B cell (primary cell): ENCODE results near the gene CA5A. TPM values are rescaled to one million over a fixed set of nuclear protein-coding genes. Genes with fewer than 3 reads are reported as not detected.

Experiments
- ATAC-seq: fragments of 200-7000 bp; cut with Tn5 transposase; one replicate; pipeline ENCODE4 v1.10.0; 2021; ENCODE audit warnings: low read depth, mild to moderate bottlenecking, moderate number of reproducible peaks, moderate library complexity
- CTCF ChIA-PET: fragments of 350-600 bp; sonication (Branson Sonifier 250); formaldehyde crosslinking; loops from one replicate; lab custom pipeline; 2021; ENCODE audit warnings: antibody characterized with exemption, inconsistent platforms; lab: Charles Lee
- POLR2A ChIA-PET: fragments of 350-600 bp; sonication (Branson Sonifier 250); formaldehyde crosslinking; loops from one replicate; lab custom pipeline; 2021; ENCODE audit warnings: antibody characterized with exemption; lab: Charles Lee
- DNase-seq: peaks from one replicate; pipeline ENCODE4 v3.0.0; 2013
- H2AFZ ChIP-seq: 2 replicates; pipeline ENCODE4 v1.6.1; 2012; ENCODE audit warnings: mild to moderate bottlenecking, low read depth, low read length; ENCODE audit not compliant: insufficient read depth, poor library complexity, severe bottlenecking
- H3K27ac ChIP-seq, 2 donors: 1 replicate in 1 of 2; 2 replicates in 1 of 2; pipeline ENCODE4 v1.5.1; 2012 to 2013; ENCODE audit warnings: low read length in 2 of 2, mild to moderate bottlenecking in 2 of 2, moderate library complexity in 1 of 2
- H3K27me3 ChIP-seq, 4 experiments: fragments of 200-600 bp in 1 of 4; sonication (generic) in 1 of 4; replicated peaks in 1 of 4; 1 replicate in 2 of 4; 2 replicates in 2 of 4; pipeline versions ENCODE4 v1.6.1 to v1.7.0; 2013 to 2016; ENCODE audit warnings: low read length in 3 of 4, mild to moderate bottlenecking in 2 of 4, mixed read lengths in 1 of 4, moderate library complexity in 1 of 4; ENCODE audit not compliant: insufficient read depth in 4 of 4, control insufficient read depth in 3 of 4; ENCODE audit errors: control extremely low read depth in 1 of 4
- H3K36me3 ChIP-seq, 2 experiments: replicated peaks in 1 of 2; 1 replicate in 1 of 2; 2 replicates in 1 of 2; pipeline versions ENCODE4 v1.6.1 to v1.7.1; 2013; ENCODE audit warnings: low read length in 1 of 2; ENCODE audit not compliant: insufficient read depth in 2 of 2, control insufficient read depth in 1 of 2; ENCODE audit errors: control extremely low read depth in 1 of 2, extremely low read depth in 1 of 2
- H3K4me1 ChIP-seq, 2 donors: fragments of 200-600 bp in 1 of 2; sonication (generic) in 1 of 2; 1 replicate in 1 of 2; 2 replicates in 1 of 2; pipeline versions ENCODE4 v1.5.1 to v1.6.1; 2013 to 2017; ENCODE audit warnings: low read length in 2 of 2; ENCODE audit not compliant: control insufficient read depth in 2 of 2, insufficient read depth in 2 of 2
- H3K4me2 ChIP-seq: replicated peaks from 2 replicates; pipeline ENCODE3; 2012; ENCODE audit warnings: mild to moderate bottlenecking, low read depth, low read length; ENCODE audit not compliant: poor library complexity, severe bottlenecking
- H3K4me3 ChIP-seq, 5 experiments: fragments of 200-600 bp in 1 of 5; sonication (generic) in 1 of 5; 1 replicate in 3 of 5; 2 replicates in 2 of 5; pipeline versions ENCODE4 v1.5.1 to v1.7.0; 2011 to 2016; ENCODE audit warnings: low read length in 4 of 5, mild to moderate bottlenecking in 4 of 5, low read depth in 2 of 5, control low read depth in 1 of 5, moderate library complexity in 1 of 5; ENCODE audit not compliant: insufficient read depth in 1 of 5; ENCODE audit errors: control extremely low read depth in 1 of 5, extremely low read depth in 1 of 5
- H3K79me2 ChIP-seq: fragments of 200-600 bp; sonication (generic); one replicate; pipeline ENCODE4 v1.6.0; 2016; ENCODE audit warnings: low read length; ENCODE audit not compliant: control insufficient read depth, insufficient read depth
- H3K9ac ChIP-seq: fragments of 200-600 bp; sonication (generic); 2 replicates; pipeline ENCODE4 v1.6.1; 2017; ENCODE audit warnings: mild to moderate bottlenecking, low read length, moderate library complexity
- H3K9me3 ChIP-seq, 3 donors: one replicate each; pipeline versions ENCODE4 v1.6.1 to v1.7.1; 2013; ENCODE audit warnings: low read length in 2 of 3; ENCODE audit not compliant: control insufficient read depth in 2 of 3, insufficient read depth in 1 of 3; ENCODE audit errors: control extremely low read depth in 1 of 3
- H4K20me1 ChIP-seq: 2 replicates; pipeline ENCODE4 v1.6.0; 2012; ENCODE audit warnings: mild to moderate bottlenecking, low read length; ENCODE audit not compliant: insufficient read depth, control insufficient read depth, poor library complexity, severe bottlenecking
- H3K27ac Mint-ChIP-seq: one replicate; pipeline ENCODE4 v1.8.0; 2021; ENCODE audit warnings: mixed read lengths
- H3K27me3 Mint-ChIP-seq: one replicate; pipeline ENCODE4 v1.8.0; 2021; ENCODE audit warnings: mixed read lengths
- H3K4me1 Mint-ChIP-seq: one replicate; pipeline ENCODE4 v1.8.0; 2021; ENCODE audit warnings: mixed read lengths
- H3K4me3 Mint-ChIP-seq: one replicate; pipeline ENCODE4 v1.8.0; 2021; ENCODE audit warnings: mixed read lengths
- H3K9me3 Mint-ChIP-seq: one replicate; pipeline ENCODE4 v1.8.0; 2022; ENCODE audit warnings: mixed read lengths; ENCODE audit not compliant: insufficient read depth
- EZH2 ChIP-seq: IDR thresholded peaks from 2 replicates; pipeline ENCODE4 v1.6.1; 2012; ENCODE audit warnings: borderline replicate concordance, low read depth, mild to moderate bottlenecking, moderate library complexity, low read length; ENCODE audit not compliant: insufficient read depth, poor library complexity, severe bottlenecking
- WGBS: methylation state at CpG from one replicate; pipeline ENCODE4 v1.1.5; 2013; ENCODE audit warnings: missing lambda C conversion rate; ENCODE audit not compliant: insufficient coverage; 5-methylcytosine and 5-hydroxymethylcytosine counted together
- intact Hi-C: fragments of 100-400 bp; cut with micrococcal nuclease; formaldehyde crosslinking; loops from one replicate; pipeline ENCODE4 v1.10.0; 2022
- polyA plus RNA-seq: library from polyadenylated mRNA; depleted of rRNA; stranded (reverse); fragments of >200 nt; gene quantifications from 2 replicates; pipeline ENCODE4 v1.2.3, GENCODE V29; 2012
- total RNA-seq, 2 donors: library from RNA; stranded (reverse); fragments of 120-200 nt in 1 of 2; gene quantifications; 1 replicate in 1 of 2; 2 replicates in 1 of 2; pipeline versions ENCODE4 v1.2.3 to v1.2.4, GENCODE V29; 2013 to 2022
- TF ChIP-seq, protein P1 (sequence below): fragments of 200-600 bp; IDR thresholded peaks from one replicate; pipeline ENCODE4 v1.8.0; 2022; ENCODE audit warnings: antibody characterized with exemption, mild to moderate bottlenecking

The CA5A gene
- total and polyA plus RNA-seq, 2 donors (not counting 1 experiment from before 2014, with no cell fraction given): 0.27 TPM; not detected in 1

DNA sequence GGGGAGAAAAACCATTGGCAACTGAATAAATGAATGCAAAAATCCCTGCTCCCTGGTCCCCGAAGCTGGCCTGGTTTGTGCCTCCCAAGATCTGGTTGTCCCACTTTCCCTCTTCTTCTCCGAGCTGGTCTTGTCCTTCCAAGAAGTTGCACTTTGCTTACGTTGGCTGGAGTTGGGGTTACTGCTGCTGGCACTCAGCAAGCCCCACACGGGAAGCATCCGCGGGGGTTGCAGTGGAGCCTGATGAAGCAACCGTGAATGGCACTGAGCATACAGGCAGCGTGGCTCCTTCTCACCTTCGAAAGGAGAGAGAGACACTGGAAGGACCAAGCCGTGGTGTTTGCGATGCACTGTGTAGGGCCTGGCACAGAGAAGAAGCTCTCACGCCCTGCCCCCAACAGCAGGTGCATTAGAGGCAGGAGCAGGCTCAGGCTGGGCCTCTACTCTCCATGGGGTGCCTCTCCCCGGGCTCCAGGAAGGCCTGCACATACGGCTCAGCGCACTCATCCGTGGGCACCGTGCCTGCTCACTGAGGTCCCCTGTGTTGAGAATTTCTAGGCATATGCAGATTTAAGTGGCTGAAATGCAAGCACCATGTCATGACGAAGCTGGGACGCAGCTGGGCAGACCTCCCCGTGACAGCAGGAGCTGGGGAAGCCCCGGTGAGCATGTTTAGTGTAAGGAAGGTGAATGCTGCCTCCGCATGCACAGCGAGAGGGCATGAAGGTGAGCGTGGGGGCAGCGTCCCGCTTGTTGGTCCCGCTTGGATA, 12.1 kb downstream of the CA5A start:
- POLR2A ChIA-PET: interaction anchor here (1.0 to 1.8 kb wide), 2 partner anchors 26 to 145 kb away, joined by 4 to 8 read pairs; partner anchors contain the start of gene BANP
- H3K4me3 Mint-ChIP-seq: peak overlapping the region; percentile 82

More for the DNA sequence above, 12.1 kb downstream of the CA5A start:
- CTCF ChIA-PET: interaction anchor here (0.9 to 2.1 kb wide), 6 partner anchors 14 to 145 kb away, joined by 3 to 14 read pairs (median 4); partner anchors contain the start of gene BANP
- Histone ChIP-seq H3K9me3 (no peaks in the 10 kb centered on the region), H2AFZ (peak overlapping the region; percentile 47), H4K20me1 (no peaks in the 10 kb centered on the region), H3K4me2 (peak overlapping the region; percentile 47), H3K27ac (peak overlapping the region in 1 of 2 donors; percentile 11), H3K27me3 (no peaks in the 10 kb centered on the region), H3K79me2 (no peaks in the 10 kb centered on the region), H3K4me1 (peaks cover 32 to 35% of the 10 kb centered on the region in 2 donors), H3K36me3 (no peaks in the 10 kb centered on the region), H3K9ac (no peak overlapping the region), H3K4me3 (peak overlapping the region in 1 of 5 experiments; percentile 3)
- Mint-ChIP-seq H3K9me3 (no peaks in the 10 kb centered on the region), H3K27ac (peak overlapping the region; percentile 76), H3K4me1 (peaks cover 34% of the 10 kb centered on the region), H3K27me3 (no peaks in the 10 kb centered on the region)
- ATAC-seq (peak; percentile 82), DNase-seq (peak; percentile 87)
- TF ChIP-seq, protein P1, sequence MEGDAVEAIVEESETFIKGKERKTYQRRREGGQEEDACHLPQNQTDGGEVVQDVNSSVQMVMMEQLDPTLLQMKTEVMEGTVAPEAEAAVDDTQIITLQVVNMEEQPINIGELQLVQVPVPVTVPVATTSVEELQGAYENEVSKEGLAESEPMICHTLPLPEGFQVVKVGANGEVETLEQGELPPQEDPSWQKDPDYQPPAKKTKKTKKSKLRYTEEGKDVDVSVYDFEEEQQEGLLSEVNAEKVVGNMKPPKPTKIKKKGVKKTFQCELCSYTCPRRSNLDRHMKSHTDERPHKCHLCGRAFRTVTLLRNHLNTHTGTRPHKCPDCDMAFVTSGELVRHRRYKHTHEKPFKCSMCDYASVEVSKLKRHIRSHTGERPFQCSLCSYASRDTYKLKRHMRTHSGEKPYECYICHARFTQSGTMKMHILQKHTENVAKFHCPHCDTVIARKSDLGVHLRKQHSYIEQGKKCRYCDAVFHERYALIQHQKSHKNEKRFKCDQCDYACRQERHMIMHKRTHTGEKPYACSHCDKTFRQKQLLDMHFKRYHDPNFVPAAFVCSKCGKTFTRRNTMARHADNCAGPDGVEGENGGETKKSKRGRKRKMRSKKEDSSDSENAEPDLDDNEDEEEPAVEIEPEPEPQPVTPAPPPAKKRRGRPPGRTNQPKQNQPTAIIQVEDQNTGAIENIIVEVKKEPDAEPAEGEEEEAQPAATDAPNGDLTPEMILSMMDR: peak; percentile 10
- TF ChIP-seq EZH2: no peak
- intact Hi-C loops: loop anchor here (2.0 kb wide), 1 partner anchor 21 kb away; no protein-coding TSS in a partner anchor
- 37% methylated on average over 27 of the region's 27 CpGs for WGBS
